Activated naive CD4-positive, alpha-beta T cell treated with Interleukin-2 at 50 U/mL for 16 hours (primary cell): ENCODE results near the gene RALA.
"Not testable (repeated sequence)": the region's sequence is repeated elsewhere in the genome, so short reads cannot be mapped to it uniquely, and the experiment has no call there.

Experiments
- DNase-seq: peaks from one replicate; pipeline ENCODE4 v3.0.0-alpha.2; 2020

Gene RALA

GRCh38 chr7:39688611-39689480 is 65.5 kb downstream of the RALA start:
- DNase-seq: no peak

- DNase-seq: no peak
Measured at GRCh38 chr7:39691821-39692220, 68.4 kb downstream of the RALA start.

- not testable (repeated sequence) for DNase-seq
Measured at GRCh38 chr7:39693086-39693485, 69.7 kb downstream of the RALA start.

- DNase-seq: no peak
Measured at GRCh38 chr7:39693812-39694211, 70.4 kb downstream of the RALA start.

GRCh38 chr7:39695852-39696586 is 72.6 kb downstream of the RALA start:
- DNase-seq: no peak

- no peak for DNase-seq
Measured at GRCh38 chr7:39696631-39697030, 73.3 kb downstream of the RALA start.

- no peak for DNase-seq
Measured at GRCh38 chr7:39697483-39697882, 74.1 kb downstream of the RALA start.

GRCh38 chr7:39700165-39700564 is 76.8 kb downstream of the RALA start:
- no peak for DNase-seq

GRCh38 chr7:39700932-39701331 is 77.6 kb downstream of the RALA start:
- no peak for DNase-seq

- DNase-seq: no peak
Measured at GRCh38 chr7:39702133-39702532, 78.8 kb downstream of the RALA start.

GRCh38 chr7:39703144-39703543 is 79.8 kb downstream of the RALA start:
- no peak for DNase-seq

GRCh38 chr7:39709029-39709428 is 85.7 kb downstream of the RALA start:
- DNase-seq: no peak

GRCh38 chr7:39709768-39710311 is 86.5 kb downstream of the RALA start:
- no peak for DNase-seq

- no peak for DNase-seq
Measured at GRCh38 chr7:39712751-39713150, 89.4 kb downstream of the RALA start.

GRCh38 chr7:39714447-39715091 is 91.2 kb downstream of the RALA start:
- no peak for DNase-seq

- DNase-seq: no peak
Measured at GRCh38 chr7:39720586-39720985, 97.2 kb downstream of the RALA start.

GRCh38 chr7:39721345-39721744 is 98.0 kb downstream of the RALA start:
- DNase-seq: no peak

- no peak for DNase-seq
Measured at GRCh38 chr7:39721919-39722597, 98.7 kb downstream of the RALA start.

GRCh38 chr7:39727231-39728012 is 104.0 kb downstream of the RALA start:
- no peak for DNase-seq

- DNase-seq: peak; percentile 97
Measured at GRCh38 chr7:39732837-39733804, 109.7 kb downstream of the RALA start.
